GM19438 (cell line): Measurements from ENCODE around the gene KPNB1.

Experiments used
- ATAC-seq: cut with Tn5 transposase; IDR thresholded peaks from one replicate; pipeline ENCODE4 v1.9.1; 2021; ENCODE audit warnings: low read depth; ENCODE audit not compliant: unreplicated experiment

KPNB1 gene

DNA sequence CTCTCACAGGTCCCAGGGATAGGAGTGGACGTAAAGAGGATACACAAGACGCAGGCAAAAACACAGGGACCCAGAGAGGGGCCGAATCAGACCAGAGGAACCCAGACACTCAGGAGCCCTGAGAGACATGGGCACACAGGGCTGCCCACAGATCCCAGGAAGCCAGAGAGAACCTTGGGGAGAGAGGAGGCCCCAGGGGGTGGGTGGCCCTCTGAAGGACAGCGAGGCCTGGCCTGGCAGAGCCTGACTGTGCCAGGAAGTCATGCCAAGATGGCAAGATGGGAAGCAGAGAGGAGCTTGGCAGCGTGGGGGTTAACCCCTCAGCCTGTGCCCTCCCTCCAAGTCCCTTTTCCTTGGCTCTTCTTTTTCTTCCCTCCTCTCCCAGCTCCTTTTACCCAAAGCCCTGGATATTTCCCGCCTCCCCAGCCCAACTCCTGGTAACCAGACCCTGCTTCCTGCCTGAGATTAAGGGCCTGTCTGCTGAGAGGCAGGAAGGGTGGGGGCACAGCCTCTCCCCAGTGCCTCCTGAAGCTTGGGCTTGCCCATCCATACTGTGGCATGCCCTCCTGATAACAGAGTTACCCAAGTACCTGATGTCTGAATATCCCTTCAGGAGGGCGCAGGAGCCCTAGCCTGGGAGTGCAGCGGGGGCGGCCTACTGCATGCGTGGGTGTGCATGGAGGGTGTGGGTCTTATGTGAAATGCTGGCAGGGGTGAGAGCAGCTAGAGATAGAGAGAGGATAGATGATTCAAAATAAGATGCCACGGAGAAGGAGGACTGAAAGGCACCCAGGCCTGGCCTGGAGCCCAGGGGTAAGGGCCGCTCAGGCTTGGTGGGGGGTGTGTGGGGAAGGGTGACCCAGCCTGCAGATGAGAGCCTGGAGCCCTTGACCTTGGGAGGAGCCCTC is 77.3 kb downstream of the KPNB1 start:
- ATAC-seq, result no peak

DNA sequence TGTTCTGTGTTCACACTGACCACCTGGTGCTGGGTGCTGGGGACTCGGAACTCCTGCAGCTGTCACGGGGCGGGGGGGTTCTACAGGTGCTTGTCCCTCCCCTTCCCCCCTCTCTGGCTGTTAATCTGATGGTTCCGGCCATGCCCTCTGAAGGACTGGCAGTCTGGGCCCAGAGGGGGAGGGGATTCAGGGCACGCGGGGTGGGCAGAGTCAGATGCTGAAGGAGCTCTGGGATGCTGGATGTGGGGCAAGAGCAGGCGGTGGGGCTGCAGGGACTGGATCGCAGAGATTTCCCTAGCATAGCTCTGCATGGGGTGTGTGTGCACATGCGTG is 78.0 kb downstream of the KPNB1 start:
- no peak for ATAC-seq

DNA sequence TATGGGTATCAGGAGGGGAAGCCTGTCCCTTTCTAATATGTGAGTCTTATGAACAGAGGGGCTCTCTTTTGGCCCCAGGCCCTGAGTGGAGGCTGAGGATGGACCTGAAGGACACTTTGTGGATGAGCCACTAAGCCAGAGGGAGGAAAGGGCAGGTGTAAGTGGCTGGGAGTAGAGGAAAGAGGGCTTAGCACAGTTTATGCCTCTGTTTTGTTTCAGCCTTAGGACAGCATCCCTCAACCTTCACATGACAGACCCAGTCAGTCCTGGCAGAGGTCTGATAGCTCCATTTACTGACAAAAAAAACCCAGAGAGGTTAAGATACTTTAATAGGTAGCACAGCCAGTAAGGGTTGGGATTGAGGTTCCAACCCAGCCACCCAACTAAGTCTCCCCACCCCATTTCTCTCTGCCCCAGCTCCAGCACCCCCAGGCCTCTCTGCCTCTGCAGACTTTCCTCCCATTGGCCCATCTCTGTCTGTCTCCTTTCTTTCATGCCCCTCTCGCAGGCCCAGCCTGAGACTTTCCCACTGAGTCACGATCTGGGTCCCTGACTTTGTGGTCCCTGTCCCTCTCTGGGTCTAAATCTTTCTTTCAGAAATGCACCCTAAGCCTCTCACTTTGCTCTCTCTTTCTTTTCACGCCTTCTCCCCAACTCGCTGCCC is 78.6 kb downstream of the KPNB1 start:
- no peak for ATAC-seq

DNA sequence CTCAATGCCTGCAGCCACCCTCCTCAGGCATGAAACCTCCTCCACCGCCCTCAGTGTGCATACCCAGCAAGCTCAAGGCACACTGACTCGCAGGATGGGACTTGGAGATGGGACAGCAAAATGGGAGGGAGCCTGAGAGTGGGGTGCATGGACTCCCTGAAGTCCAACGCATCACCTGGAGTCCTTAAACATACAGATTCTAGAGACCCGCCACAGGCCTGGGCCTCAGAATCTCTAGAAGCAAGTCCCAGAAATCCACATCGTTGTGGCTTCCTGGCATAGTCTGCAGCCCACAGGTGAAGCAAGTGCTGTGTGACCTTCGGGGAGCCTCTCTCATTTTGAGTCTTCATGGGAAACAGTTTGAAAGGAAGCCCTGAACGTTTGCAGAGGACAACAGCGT is 79.8 kb downstream of the KPNB1 start:
- ATAC-seq, result no peak

DNA sequence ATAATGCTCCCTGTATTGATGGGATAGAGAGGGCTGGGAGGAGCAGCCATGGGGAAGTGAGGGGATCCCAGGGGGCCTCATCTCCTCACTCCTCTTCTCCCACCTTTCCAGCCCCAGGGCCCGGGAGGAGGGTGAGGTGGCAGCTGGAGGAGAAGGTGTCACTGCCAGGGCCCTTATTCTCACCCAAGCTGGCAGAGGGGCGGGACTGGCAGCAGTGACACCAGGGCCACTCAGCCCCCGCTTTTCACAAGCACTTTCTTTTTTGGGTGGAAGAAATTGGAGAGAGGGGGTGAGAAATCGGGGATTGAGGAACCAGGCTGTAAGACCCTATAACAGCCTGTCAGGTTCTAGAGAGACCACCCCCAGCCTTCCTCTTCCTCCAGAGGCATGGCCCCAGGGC is 81.0 kb downstream of the KPNB1 start:
- no peak for ATAC-seq

DNA sequence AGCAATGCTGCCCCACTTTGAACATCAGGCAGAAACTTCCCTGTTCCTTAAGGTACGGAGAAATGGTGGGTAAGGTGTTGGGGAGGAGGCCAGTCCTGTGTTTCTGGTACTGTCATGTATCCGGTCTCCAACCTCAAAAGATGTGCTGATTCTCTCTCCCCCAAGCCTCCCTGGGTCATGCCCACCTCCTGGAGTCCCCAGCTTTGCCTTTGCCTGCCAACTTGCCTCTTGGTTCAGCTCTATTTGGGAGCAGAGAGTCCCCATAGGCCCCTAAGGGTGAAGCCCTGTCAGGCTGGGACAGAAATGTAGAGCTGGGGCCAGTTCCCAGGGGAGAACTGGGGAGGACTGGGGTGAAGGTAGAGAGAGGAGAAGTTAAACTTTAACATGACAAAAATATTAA is 81.7 kb downstream of the KPNB1 start:
- no peak for ATAC-seq

DNA sequence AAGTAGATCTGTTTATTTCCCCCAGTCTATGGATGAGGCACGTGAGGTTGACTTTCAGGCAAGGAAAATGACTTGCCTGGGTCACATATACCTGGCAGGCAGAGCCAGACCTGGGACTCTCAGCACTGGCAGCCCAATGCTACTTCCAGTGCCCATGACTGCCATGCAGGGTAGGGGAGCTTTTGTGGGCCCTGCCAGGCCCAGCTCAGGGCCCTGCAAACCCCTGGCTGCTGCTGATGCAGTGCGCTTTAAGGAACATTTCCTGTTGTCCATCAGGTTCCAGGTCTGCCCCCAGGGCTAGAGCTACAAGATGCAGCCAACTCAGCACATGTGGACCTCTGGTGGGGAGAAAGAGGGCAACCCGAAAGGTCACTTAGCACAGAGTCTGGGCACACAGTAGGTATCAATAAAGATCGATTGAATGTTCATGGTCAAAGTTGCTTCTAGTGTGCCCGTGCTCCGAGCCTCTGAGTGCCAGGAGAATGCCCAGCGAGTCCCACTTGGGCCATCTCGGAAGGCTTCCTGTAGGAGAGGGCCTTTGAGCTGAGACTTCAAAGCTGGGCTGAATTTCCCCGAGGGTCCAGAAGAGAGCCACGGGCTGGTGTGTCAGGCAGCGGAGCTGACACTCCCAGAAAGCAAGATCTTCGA is 82.8 kb downstream of the KPNB1 start:
- no peak for ATAC-seq

DNA sequence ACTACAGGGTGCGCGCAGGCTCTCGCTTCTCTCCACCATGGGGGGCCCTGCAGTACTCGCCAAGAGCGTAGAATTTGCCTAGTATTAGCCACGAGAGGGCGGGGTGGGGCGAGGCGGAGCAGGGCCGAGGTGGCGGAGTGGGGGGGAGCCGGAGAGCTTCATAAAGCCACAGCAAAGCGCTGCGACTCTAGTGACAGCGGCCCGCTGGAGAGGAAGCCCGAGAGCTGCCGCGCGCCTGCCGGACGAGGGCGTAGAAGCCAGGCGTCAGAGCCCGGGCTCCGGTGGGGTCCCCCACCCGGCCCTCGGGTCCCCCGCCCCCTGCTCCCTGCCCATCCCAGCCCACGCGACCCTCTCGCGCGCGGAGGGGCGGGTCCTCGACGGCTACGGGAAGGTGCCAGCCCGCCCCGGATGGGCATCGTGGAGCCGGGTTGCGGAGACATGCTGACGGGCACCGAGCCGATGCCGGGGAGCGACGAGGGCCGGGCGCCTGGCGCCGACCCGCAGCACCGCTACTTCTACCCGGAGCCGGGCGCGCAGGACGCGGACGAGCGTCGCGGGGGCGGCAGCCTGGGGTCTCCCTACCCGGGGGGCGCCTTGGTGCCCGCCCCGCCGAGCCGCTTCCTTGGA is 83.4 kb downstream of the KPNB1 start, which contains the start of gene TBX21:
TSS of gene TBX21 (plus strand) at position 190 of the 627 bp plus-strand sequence. CDS start at position 409, 219 bp downstream.
- ATAC-seq, result no peak

DNA sequence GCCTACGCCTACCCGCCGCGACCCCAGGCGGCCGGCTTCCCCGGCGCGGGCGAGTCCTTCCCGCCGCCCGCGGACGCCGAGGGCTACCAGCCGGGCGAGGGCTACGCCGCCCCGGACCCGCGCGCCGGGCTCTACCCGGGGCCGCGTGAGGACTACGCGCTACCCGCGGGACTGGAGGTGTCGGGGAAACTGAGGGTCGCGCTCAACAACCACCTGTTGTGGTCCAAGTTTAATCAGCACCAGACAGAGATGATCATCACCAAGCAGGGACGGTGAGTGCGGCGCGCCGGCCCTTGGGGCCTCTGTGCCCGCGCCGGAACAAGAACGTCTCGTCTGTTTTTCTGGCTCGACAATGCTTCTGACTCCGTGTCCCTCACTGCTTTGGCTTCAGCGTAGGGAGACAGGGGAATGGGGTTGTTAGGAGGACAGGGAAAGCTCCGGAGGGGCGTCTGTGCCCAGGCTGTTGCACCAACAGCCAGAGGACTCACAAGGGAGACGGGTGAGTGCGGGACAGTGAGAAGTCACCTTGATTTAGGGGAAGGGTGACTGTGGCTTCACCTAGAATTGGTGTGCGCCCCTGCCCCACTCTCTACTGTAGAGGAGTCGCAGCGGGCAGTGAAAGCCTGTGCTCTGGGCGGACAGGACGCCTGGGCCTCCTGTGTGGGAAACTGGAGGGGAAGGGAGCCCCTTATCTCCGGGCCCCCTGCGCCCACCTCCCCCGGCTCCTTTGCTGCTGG is 84.1 kb downstream of the KPNB1 start:
- no peak for ATAC-seq

DNA sequence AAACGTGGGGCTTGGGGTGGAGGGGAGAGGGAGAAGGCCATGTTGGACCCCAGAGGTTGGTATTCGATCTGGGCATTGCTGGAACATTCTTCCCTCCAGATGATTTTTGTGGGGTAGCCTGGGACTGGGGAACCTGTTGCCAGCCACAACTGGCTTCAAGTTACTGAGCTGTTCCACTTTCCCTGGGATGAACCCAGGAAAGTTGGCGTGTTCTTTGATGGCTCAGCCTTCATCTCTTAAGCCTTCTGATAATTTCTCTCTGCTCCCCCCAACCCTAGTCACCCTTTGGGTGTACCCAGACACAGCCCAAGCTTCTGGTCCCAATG is 85.4 kb downstream of the KPNB1 start:
- no peak for ATAC-seq
